HG03064 (cell line): ENCODE measurements around the gene GPR12.

Experiments used
- ATAC-seq: cut with Tn5 transposase; IDR thresholded peaks from one replicate; pipeline ENCODE4 v1.9.1; 2021; ENCODE audit warnings: low read depth; ENCODE audit not compliant: unreplicated experiment

GPR12 gene

DNA sequence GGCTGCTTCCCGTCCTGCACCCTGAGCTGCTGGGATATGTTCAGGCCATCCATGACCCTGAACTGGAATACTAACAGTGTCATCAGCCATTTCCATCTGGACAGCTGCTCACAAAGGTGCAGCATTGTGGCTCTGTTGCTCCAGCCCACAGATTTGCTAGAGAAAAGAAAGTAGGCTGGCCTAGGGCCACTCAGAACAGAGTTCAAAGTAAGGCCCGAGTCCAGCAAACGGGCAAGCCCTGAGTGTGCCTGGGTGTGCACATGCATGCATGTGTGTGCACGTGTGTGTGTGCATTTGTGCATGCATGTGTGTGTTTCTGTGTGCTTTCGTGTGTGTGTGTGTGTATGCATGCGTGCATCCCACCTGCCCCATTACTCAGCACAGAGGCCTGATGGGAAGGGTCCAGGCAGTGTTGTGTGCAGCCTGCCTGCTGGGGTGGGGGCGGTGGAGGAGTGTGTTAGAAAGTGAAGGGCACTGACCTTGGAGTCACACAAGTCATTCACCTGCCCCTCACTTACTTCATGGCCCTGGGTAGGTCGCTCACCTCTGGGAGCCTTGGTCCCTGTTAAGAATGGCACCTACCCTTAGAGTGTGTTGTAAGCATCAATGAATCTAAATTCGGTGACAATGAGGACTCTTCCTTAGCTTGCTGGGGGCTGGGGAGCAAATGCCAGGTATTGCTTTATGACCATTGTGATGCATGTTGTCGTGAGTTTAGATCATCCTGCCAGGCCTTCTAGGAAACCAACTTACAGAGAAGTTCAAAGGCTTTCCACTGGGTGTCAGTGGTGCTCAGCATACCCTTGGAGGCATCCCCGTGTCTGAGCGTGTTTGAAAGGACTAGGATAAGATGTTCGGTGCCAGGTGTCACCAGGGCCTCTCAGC, 53.2 kb downstream of the GPR12 start:
- no peak for ATAC-seq

DNA sequence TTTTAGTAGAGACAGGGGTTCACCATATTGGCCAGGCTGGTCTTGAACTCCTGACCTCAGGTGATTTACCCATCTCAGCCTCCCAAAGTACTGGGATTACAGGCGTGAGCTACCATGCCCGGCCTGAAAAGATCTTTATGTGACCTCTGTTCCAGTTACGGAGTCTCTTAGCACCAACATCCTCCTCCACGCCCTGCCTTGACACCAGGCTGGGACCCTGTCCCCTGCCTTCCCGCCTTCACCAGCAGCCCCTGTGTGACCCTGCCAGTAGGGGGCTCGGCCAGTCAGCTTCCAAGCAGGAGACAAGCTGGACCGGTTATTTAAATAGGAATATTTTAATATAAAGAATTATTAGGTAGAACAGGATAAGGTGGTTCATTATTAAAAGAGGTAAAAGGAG, 54.2 kb downstream of the GPR12 start:
- no peak for ATAC-seq

- no peak for ATAC-seq
Measured at GRCh38 chr13:26705536-26705935, 55.0 kb downstream of the GPR12 start.
